Pancreas (tissue), 10 donors: ENCODE measurements around the gene MARK1. TPM values are rescaled to one million over a fixed set of nuclear protein-coding genes. Genes with fewer than 3 reads are reported as not detected.
"Not testable (repeated sequence)": the region's sequence is repeated elsewhere in the genome, so short reads cannot be mapped to it uniquely, and the experiment has no call there.

Experiments used
- ATAC-seq, 4 donors: fragments of 200-7000 bp; cut with Tn5 transposase; one replicate each; pipeline versions ENCODE4 v1.8.0 to v1.9.1; 2020; ENCODE audit warnings: mild to moderate bottlenecking in 4 of 4, moderate library complexity in 4 of 4
- DNase-seq, 6 donors: peaks; one replicate each; pipeline ENCODE4 v3.0.0-alpha.2; 2020
- FAIRE-seq: peaks from 2 replicates; lab custom pipeline; 2012; peaks lifted over from hg19 to GRCh38; lab: Jason Lieb, UNC
- H3K27ac ChIP-seq, 4 donors: fragments of 200-600 bp; sonication (generic); 1 replicate in 3 of 4; 2 replicates in 1 of 4; pipeline versions ENCODE4 v1.5.0 to v1.8.0; 2020
- H3K27me3 ChIP-seq, 4 donors: fragments of 200-600 bp; one replicate each; pipeline ENCODE4 v1.8.0; 2021
- H3K36me3 ChIP-seq, 3 donors: fragments of 200-600 bp; sonication (generic) in 1 of 3; one replicate each; pipeline versions ENCODE4 v1.5.0 to v1.8.0; 2020 to 2021
- H3K4me1 ChIP-seq, 3 donors: fragments of 200-600 bp; one replicate each; pipeline ENCODE4 v1.8.0; 2021
- H3K4me3 ChIP-seq, 4 donors: fragments of 200-600 bp; sonication (generic) in 2 of 4; one replicate each; pipeline versions ENCODE4 v1.5.0 to v1.8.0; 2020 to 2021
- H3K9me3 ChIP-seq, 4 donors: fragments of 200-600 bp; one replicate each; pipeline ENCODE4 v1.8.0; 2021
- CTCF ChIP-seq, 4 donors: fragments of 200-600 bp; sonication (generic) in 3 of 4; IDR thresholded peaks; one replicate each; pipeline versions ENCODE4 v1.5.0 to v1.8.0; 2021; ENCODE audit warnings: antibody characterized with exemption in 4 of 4
- whole genome bisulfite sequencing, 2 donors: extraction: QIAGEN DNeasy Blood & Tissue Kit; methylation state at CpG; one replicate each; pipeline ENCODE4 v1.1.7; 2013; 5-methylcytosine and 5-hydroxymethylcytosine counted together
- intact Hi-C, 3 donors: fragments of 100-400 bp; cut with DNase I; formaldehyde crosslinking; loops; one replicate each; pipeline versions ENCODE4 v1.11.1 to v1.14.2; 2022
- polyA plus RNA-seq, 2 donors: library from polyadenylated mRNA; stranded (reverse); fragments of 200-250 nt; gene quantifications; one replicate each; pipeline ENCODE4 v1.2.3, GENCODE V29; 2013
- total RNA-seq, 6 donors: library from RNA; stranded (reverse); fragmentation: NEBNext Ultra II Directional in 4 of 6; extraction: Animal tissue kit (Norgen Biotek cat#: 25700) in 4 of 6; gene quantifications; one replicate each; pipeline versions ENCODE4 v1.2.1 to v1.2.4, GENCODE V29; 2021 to 2023
- donor health status: healthy with polysubstance abuse.
- donor health status: DM: no; HTN: no; CAD: no; lungs with moderate emphysema.
- donor health status: DM: no; HTN: no; CAD: no.
- donor health status: control.
- donor health status: control.
- donor health status: Bipolar disorder and iron deficiency.
- donor health status: DM: yes; HTN: yes; CAD: no.
- donor health status: DM: no; HTN: no; CAD: no.
- donor health status: DM: no; HTN: no; CAD: no.
- donor health status: DM: yes; HTN: yes; CAD: no.

The MARK1 gene
- total and polyA plus RNA-seq, 8 donors = 0.84 to 3.5 (median 1.4) TPM

- ATAC-seq (no peak), DNase-seq (no peak), FAIRE-seq (no peak)
- no peaks in the 10 kb centered on the region for H3K36me3 ChIP-seq
- no peaks in the 10 kb centered on the region for H3K4me1 ChIP-seq
- TF ChIP-seq CTCF (IDR thresholded peaks at IDR 0.05) = no peak
- H3K27ac ChIP-seq = no peak overlapping the region
- no peak overlapping the region for H3K4me3 ChIP-seq
- WGBS, 2 donors = 66 to 73% methylated on average over 4 of the region's 4 CpGs
- H3K9me3 ChIP-seq = no peaks in the 10 kb centered on the region
- H3K27me3 ChIP-seq = no peaks in the 10 kb centered on the region
- intact Hi-C loops = no loop called here
Observed at GRCh38 chr1:220594356-220594755, 66.4 kb downstream of the MARK1 start.

- TF ChIP-seq CTCF (IDR thresholded peaks at IDR 0.05) = no peak
- Histone ChIP-seq H3K27ac (no peak overlapping the region), H3K4me1 (no peaks in the 10 kb centered on the region), H3K4me3 (no peak overlapping the region), H3K9me3 (no peaks in the 10 kb centered on the region), H3K27me3 (no peaks in the 10 kb centered on the region), H3K36me3 (no peaks in the 10 kb centered on the region)
- 31 to 51% methylated on average over 3 of the region's 3 CpGs for WGBS, 2 donors
- FAIRE-seq (no peak), ATAC-seq (no peak), DNase-seq (no peak)
- intact Hi-C loops = no loop called here
Observed at GRCh38 chr1:220595179-220595578, 67.2 kb downstream of the MARK1 start.

- H3K9me3 ChIP-seq = no peaks in the 10 kb centered on the region
- H3K4me1 ChIP-seq = peaks cover 0 to 6% (median 0%) of the 10 kb centered on the region in 3 donors
- WGBS, 2 donors = 47 to 56% methylated on average over 3 of the region's 3 CpGs
- FAIRE-seq (no peak), DNase-seq (no peak), ATAC-seq (no peak)
- H3K36me3 ChIP-seq = no peaks in the 10 kb centered on the region
- H3K27ac ChIP-seq = no peak overlapping the region
- intact Hi-C loops = no loop called here
- no peaks in the 10 kb centered on the region for H3K27me3 ChIP-seq
- no peak overlapping the region for H3K4me3 ChIP-seq
- no peak for TF ChIP-seq CTCF (IDR thresholded peaks at IDR 0.05)
Observed at GRCh38 chr1:220604926-220605325, 77.0 kb downstream of the MARK1 start.

GRCh38 chr1:220605651-220606050 lies 77.7 kb downstream of the MARK1 start:
- ATAC-seq, H3K36me3 ChIP-seq, H3K9me3 ChIP-seq, H3K27ac ChIP-seq, H3K4me3 ChIP-seq, DNase-seq, H3K4me1 ChIP-seq, FAIRE-seq, intact Hi-C loops, H3K27me3 ChIP-seq: not testable (repeated sequence)
- 76 to 81% methylated on average over 4 of the region's 4 CpGs for WGBS, 2 donors

- FAIRE-seq, H3K27ac ChIP-seq, H3K36me3 ChIP-seq, H3K4me1 ChIP-seq, H3K27me3 ChIP-seq, H3K4me3 ChIP-seq, intact Hi-C loops, H3K9me3 ChIP-seq, ATAC-seq, DNase-seq: not testable (repeated sequence)
- 73 to 87% methylated on average over 11 of the region's 11 CpGs for WGBS, 2 donors
Observed at GRCh38 chr1:220611100-220611499, 83.2 kb downstream of the MARK1 start.

GRCh38 chr1:220616836-220617235 lies 88.9 kb downstream of the MARK1 start:
- no peak for DNase-seq
- no peak for ATAC-seq
- H3K4me3 ChIP-seq = no peak overlapping the region
- TF ChIP-seq CTCF (IDR thresholded peaks at IDR 0.05) = no peak
- no peaks in the 10 kb centered on the region for H3K9me3 ChIP-seq
- no peaks in the 10 kb centered on the region for H3K36me3 ChIP-seq
- H3K4me1 ChIP-seq = no peaks in the 10 kb centered on the region
- FAIRE-seq = no peak
- H3K27ac ChIP-seq = no peak overlapping the region
- no peaks in the 10 kb centered on the region for H3K27me3 ChIP-seq
- intact Hi-C loops = no loop called here
